Panc1 (cell line): ENCODE measurements around the gene STRADB. TPM values are rescaled to one million over a fixed set of nuclear protein-coding genes. Genes with fewer than 3 reads are reported as not detected.

Experiments
- ATAC-seq: fragments of 200-7000 bp; cut with Tn5 transposase; 2 replicates; pipeline ENCODE4 v1.9.1; 2020; ENCODE audit warnings: mild to moderate bottlenecking, moderate library complexity
- BruUV-seq: library from RNA; stranded (reverse); fragments of 400-500 nt; replicated peaks from 2 replicates; lab custom pipeline; 2021; lab: Mats Ljungman, UMichigan
- CTCF ChIA-PET: fragments of 300-600 bp; sonication (Branson Sonifier 250); formaldehyde crosslinking; loops from one replicate; lab custom pipeline; 2022; ENCODE audit warnings: antibody characterized with exemption; lab: Charles Lee
- POLR2A ChIA-PET: fragments of 300-600 bp; sonication (Branson Sonifier 250); formaldehyde crosslinking; loops from one replicate; lab custom pipeline; 2022; ENCODE audit warnings: antibody characterized with exemption; lab: Charles Lee
- DNase-seq: peaks from one replicate; pipeline ENCODE4 v3.0.0-alpha.2; 2010; ENCODE audit warnings: low read depth, low spot score
- H3K27ac ChIP-seq: 2 replicates; pipeline ENCODE4 v1.5.1; 2011; ENCODE audit warnings: mild to moderate bottlenecking, low read length, inconsistent platforms
- H3K27me3 ChIP-seq: fragments of 200-500 bp; sonication (Bioruptor generic); 2 replicates; pipeline ENCODE4 v1.6.0; 2014; ENCODE audit warnings: low read length, inconsistent platforms; ENCODE audit not compliant: control insufficient read depth, insufficient read depth
- H3K36me3 ChIP-seq: fragments of 200-500 bp; sonication (Bioruptor generic); 2 replicates; pipeline ENCODE4 v1.5.1; 2014; ENCODE audit warnings: inconsistent platforms, mild to moderate bottlenecking, low read length, moderate library complexity; ENCODE audit not compliant: control insufficient read depth, insufficient read depth
- H3K4me1 ChIP-seq: 2 replicates; pipeline ENCODE4 v1.5.1; 2011; ENCODE audit warnings: inconsistent platforms, mild to moderate bottlenecking, low read length, moderate library complexity; ENCODE audit not compliant: control insufficient read depth, insufficient read depth
- H3K4me3 ChIP-seq, 2 experiments: 2 replicates each; pipeline ENCODE4 v1.5.1; 2011 to 2012; ENCODE audit warnings: low read depth in 2 of 2, low read length in 2 of 2, mild to moderate bottlenecking in 2 of 2, inconsistent platforms in 1 of 2, moderate library complexity in 1 of 2
- H3K9me3 ChIP-seq: fragments of 200-500 bp; sonication (Bioruptor generic); 2 replicates; pipeline ENCODE4 v1.5.1; 2014; ENCODE audit warnings: low read depth, mild to moderate bottlenecking, inconsistent platforms, low read length, moderate library complexity; ENCODE audit not compliant: control insufficient read depth, insufficient read depth
- CTCF ChIP-seq: fragments of 450-650 bp; IDR thresholded peaks from 2 replicates; pipeline ENCODE4 v1.5.1; 2017; ENCODE audit warnings: mild to moderate bottlenecking
- POLR2AphosphoS5 ChIP-seq: IDR thresholded peaks from 2 replicates; pipeline ENCODE4 v1.6.1; 2012; ENCODE audit warnings: mild to moderate bottlenecking, low read depth, low read length, moderate library complexity
- REST ChIP-seq, 2 experiments: IDR thresholded peaks; 2 replicates each; pipeline ENCODE4 v1.6.1; 2011 to 2012; ENCODE audit warnings: low read depth in 2 of 2, control low read depth in 1 of 2, low read length in 1 of 2, mild to moderate bottlenecking in 1 of 2, moderate library complexity in 1 of 2; ENCODE audit not compliant: insufficient read depth in 1 of 2
- SIN3A ChIP-seq: IDR thresholded peaks from 2 replicates; pipeline ENCODE4 v1.6.1; 2012; ENCODE audit warnings: low read depth, mild to moderate bottlenecking, low read length, moderate library complexity, borderline replicate concordance; ENCODE audit not compliant: insufficient read depth
- TCF7L2 ChIP-seq: IDR thresholded peaks from 2 replicates; pipeline ENCODE4 v1.6.1; 2011; ENCODE audit warnings: mild to moderate bottlenecking, low read depth, low read length, inconsistent platforms
- in situ Hi-C: cut with HindIII; loops from 2 replicates; pipeline ENCODE4 v1.10.0; 2016; ENCODE audit warnings: low sequenced_read_pairs, low pct_unique_long_range_greater_than_20kb
- intact Hi-C: fragments of 100-400 bp; cut with micrococcal nuclease; formaldehyde crosslinking; loops from one replicate; pipeline ENCODE4 v1.10.0; 2022; ENCODE audit not compliant: unreplicated experiment
- total RNA-seq: library from RNA; stranded (reverse); gene quantifications from one replicate; pipeline ENCODE4 v1.2.1, GENCODE V29; 2021; ENCODE audit not compliant: unreplicated experiment

The STRADB gene
- total RNA-seq, 1 experiment from 2014 or later: 33.4 TPM

DNA sequence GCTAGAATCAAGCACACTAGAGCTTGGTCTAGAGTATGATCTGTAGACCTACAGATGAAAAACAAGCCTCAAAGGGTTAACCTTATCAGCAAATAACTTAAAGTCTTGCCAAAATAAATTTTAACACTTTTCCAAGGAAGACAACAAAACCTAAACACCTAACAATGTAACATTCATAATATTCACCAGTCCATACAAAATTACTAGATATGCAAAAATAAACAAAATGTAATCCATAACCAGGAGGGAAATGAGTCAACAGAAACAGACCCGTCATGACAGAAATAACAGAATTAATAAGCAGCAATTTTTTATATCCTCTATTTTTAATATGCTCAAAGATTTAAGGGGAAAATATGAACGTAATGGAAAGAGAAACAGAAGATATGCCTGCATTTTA is 36.4 kb upstream of the STRADB start:
- CTCF ChIA-PET: no interaction called here
- in situ Hi-C loops (no loop called here), intact Hi-C loops (no loop called here)
- Histone ChIP-seq H3K27me3 (no peaks in the 10 kb centered on the region), H3K36me3 (no peaks in the 10 kb centered on the region), H3K9me3 (no peaks in the 10 kb centered on the region), H3K4me1 (no peaks in the 10 kb centered on the region), H3K27ac (no peak overlapping the region), H3K4me3 (no peak overlapping the region)
- DNase-seq (no peak), ATAC-seq (no peak)
- TF ChIP-seq POLR2AphosphoS5 (no peak), TCF7L2 (no peak), SIN3A (no peak), REST (IDR thresholded peaks at IDR 0.05; ENCODE audit: insufficient read depth in 1 of 2, low read depth in 2 of 2, low read length in 1 of 2) (no peak), CTCF (no peak)
- POLR2A ChIA-PET: no interaction called here
- BruUV-seq: no TSS peak

DNA sequence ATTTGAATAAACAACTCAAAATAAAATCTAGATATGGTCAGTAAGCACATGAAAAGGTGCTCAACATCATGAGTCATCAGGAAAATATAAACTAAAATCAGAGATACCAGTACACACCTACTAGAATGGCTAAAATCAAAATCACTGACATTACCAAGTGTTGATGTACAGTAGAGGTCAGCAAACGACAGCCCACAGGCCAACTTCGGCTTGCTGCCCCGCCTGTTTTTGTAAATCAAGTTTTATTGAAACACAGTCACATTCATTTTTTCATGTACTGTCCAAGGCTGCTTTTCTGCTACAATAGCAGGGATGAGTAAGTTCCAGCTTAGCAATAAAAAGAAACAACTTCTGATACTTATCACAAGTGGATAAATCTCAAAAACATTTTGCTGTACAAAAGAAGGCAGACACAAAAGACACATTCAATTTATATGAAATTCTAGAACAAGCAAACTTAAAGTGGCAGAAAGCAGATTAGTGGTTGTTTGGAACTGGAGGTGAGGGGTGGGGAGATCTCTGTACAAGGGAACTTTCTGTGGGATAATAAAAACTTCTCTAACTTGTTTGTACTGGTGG is 32.4 kb upstream of the STRADB start:
- Histone ChIP-seq H3K36me3 (no peaks in the 10 kb centered on the region), H3K9me3 (no peaks in the 10 kb centered on the region), H3K4me1 (no peaks in the 10 kb centered on the region), H3K27ac (no peak overlapping the region), H3K27me3 (no peaks in the 10 kb centered on the region), H3K4me3 (no peak overlapping the region)
- in situ Hi-C loops: no loop called here
- DNase-seq (no peak), ATAC-seq (no peak)
- no TSS peak for BruUV-seq
- TF ChIP-seq REST (IDR thresholded peaks at IDR 0.05; ENCODE audit: insufficient read depth in 1 of 2, low read depth in 2 of 2, low read length in 1 of 2): no peak
- TF ChIP-seq POLR2AphosphoS5: no peak
- no peak for TF ChIP-seq SIN3A
- TF ChIP-seq TCF7L2: no peak
- TF ChIP-seq CTCF: peak; percentile 38
- intact Hi-C loops: no loop called here
- ChIA-PET POLR2A (no interaction called here), CTCF (no interaction called here)
